Astrocyte (in vitro differentiated cells and primary cell): ENCODE measurements around the gene L3MBTL2. TPM values are rescaled to one million over a fixed set of nuclear protein-coding genes. Genes with fewer than 3 reads are reported as not detected.

Experiments used
- DNase-seq: peaks from one replicate; pipeline ENCODE4 v3.0.0-alpha.2; 2010; ENCODE audit warnings: low read depth
- FAIRE-seq: peaks from 2 replicates; lab custom pipeline; 2011; peaks lifted over from hg19 to GRCh38; lab: Jason Lieb, UNC
- H2AFZ ChIP-seq: 2 replicates; pipeline ENCODE4 v1.6.0; 2012; ENCODE audit warnings: low read depth, low read length, inconsistent platforms
- H3K27ac ChIP-seq: 2 replicates; pipeline ENCODE4 v1.5.1; 2011; ENCODE audit warnings: low read depth, low read length, inconsistent platforms
- H3K27me3 ChIP-seq: 2 replicates; pipeline ENCODE4 v1.6.0; 2011; ENCODE audit warnings: low read length, inconsistent platforms; ENCODE audit not compliant: insufficient read depth
- H3K36me3 ChIP-seq: 2 replicates; pipeline ENCODE4 v1.5.1; 2011; ENCODE audit warnings: low read length, inconsistent platforms; ENCODE audit not compliant: insufficient read depth
- H3K4me1 ChIP-seq: 2 replicates; pipeline ENCODE4 v1.5.1; 2011; ENCODE audit warnings: low read length, inconsistent platforms; ENCODE audit not compliant: insufficient read depth
- H3K4me2 ChIP-seq: 2 replicates; pipeline ENCODE4 v1.6.0; 2012; ENCODE audit warnings: low read length, inconsistent platforms
- H3K4me3 ChIP-seq: 2 replicates; pipeline ENCODE4 v1.5.1; 2011; ENCODE audit warnings: low read depth, mild to moderate bottlenecking, low read length, inconsistent platforms; ENCODE audit not compliant: insufficient read depth
- H3K79me2 ChIP-seq: 2 replicates; pipeline ENCODE4 v1.6.0; 2012; ENCODE audit warnings: mild to moderate bottlenecking, low read length, inconsistent platforms; ENCODE audit not compliant: insufficient read depth
- H3K9ac ChIP-seq: 2 replicates; pipeline ENCODE4 v1.6.0; 2012; ENCODE audit warnings: mild to moderate bottlenecking, low read length, inconsistent platforms
- H3K9me3 ChIP-seq: 2 replicates; pipeline ENCODE4 v1.5.1; 2012; ENCODE audit warnings: low read depth, mild to moderate bottlenecking, low read length, inconsistent platforms; ENCODE audit not compliant: insufficient read depth
- H4K20me1 ChIP-seq: 2 replicates; pipeline ENCODE4 v1.6.0; 2012; ENCODE audit warnings: low read length, inconsistent platforms; ENCODE audit not compliant: insufficient read depth
- H3K27ac Mint-ChIP-seq: one replicate; pipeline ENCODE4 v1.8.0; 2021; ENCODE audit warnings: mild to moderate bottlenecking, mixed read lengths; ENCODE audit not compliant: unreplicated experiment
- H3K27me3 Mint-ChIP-seq: one replicate; pipeline ENCODE4 v1.8.0; 2021; ENCODE audit warnings: low read depth, mixed read lengths; ENCODE audit not compliant: unreplicated experiment
- H3K36me3 Mint-ChIP-seq: one replicate; pipeline ENCODE4 v1.8.0; 2021; ENCODE audit warnings: low read depth, mixed read lengths; ENCODE audit not compliant: unreplicated experiment
- H3K4me1 Mint-ChIP-seq: one replicate; pipeline ENCODE4 v1.8.0; 2021; ENCODE audit warnings: low read depth, mixed read lengths; ENCODE audit not compliant: unreplicated experiment
- H3K4me3 Mint-ChIP-seq: one replicate; pipeline ENCODE4 v1.8.0; 2021; ENCODE audit warnings: mild to moderate bottlenecking, moderate library complexity, mixed read lengths; ENCODE audit not compliant: unreplicated experiment
- H3K9me3 Mint-ChIP-seq: one replicate; pipeline ENCODE4 v1.8.0; 2021; ENCODE audit warnings: mild to moderate bottlenecking, mixed read lengths; ENCODE audit not compliant: unreplicated experiment
- EZH2 ChIP-seq: IDR thresholded peaks from 2 replicates; pipeline ENCODE4 v1.6.1; 2012; ENCODE audit warnings: mild to moderate bottlenecking, low read length, inconsistent platforms; ENCODE audit not compliant: insufficient read depth
- total RNA-seq: library from RNA; stranded (reverse); gene quantifications from 2 replicates; pipeline ENCODE4 v1.2.1, GENCODE V29; 2021
- TF ChIP-seq, protein P1 (sequence below): IDR thresholded peaks from 2 replicates; pipeline ENCODE4 v1.5.1; 2011; ENCODE audit warnings: low read depth, mild to moderate bottlenecking, inconsistent platforms, low read length, moderate library complexity; ENCODE audit not compliant: insufficient read depth

L3MBTL2 gene
- total RNA-seq, 1 donor from 2014 or later: 20.6 TPM

- H3K27me3 Mint-ChIP-seq: peaks cover 23% of the 10 kb centered on the region
- no peak overlapping the region for H3K4me3 Mint-ChIP-seq
- Histone ChIP-seq H3K4me1 (peaks cover 15% of the 10 kb centered on the region), H3K9me3 (no peaks in the 10 kb centered on the region), H4K20me1 (no peaks in the 10 kb centered on the region), H3K4me3 (no peak overlapping the region), H2AFZ (no peak overlapping the region), H3K4me2 (no peak overlapping the region), H3K27me3 (no peaks in the 10 kb centered on the region), H3K9ac (no peak overlapping the region), H3K79me2 (no peaks in the 10 kb centered on the region), H3K27ac (no peak overlapping the region), H3K36me3 (no peaks in the 10 kb centered on the region)
- DNase-seq (no peak), FAIRE-seq (no peak)
- H3K9me3 Mint-ChIP-seq: no peaks in the 10 kb centered on the region
- no peaks in the 10 kb centered on the region for H3K36me3 Mint-ChIP-seq
- H3K4me1 Mint-ChIP-seq: peaks cover 4% of the 10 kb centered on the region
- peak overlapping the region; percentile 2 for H3K27ac Mint-ChIP-seq
- TF ChIP-seq, protein P1, sequence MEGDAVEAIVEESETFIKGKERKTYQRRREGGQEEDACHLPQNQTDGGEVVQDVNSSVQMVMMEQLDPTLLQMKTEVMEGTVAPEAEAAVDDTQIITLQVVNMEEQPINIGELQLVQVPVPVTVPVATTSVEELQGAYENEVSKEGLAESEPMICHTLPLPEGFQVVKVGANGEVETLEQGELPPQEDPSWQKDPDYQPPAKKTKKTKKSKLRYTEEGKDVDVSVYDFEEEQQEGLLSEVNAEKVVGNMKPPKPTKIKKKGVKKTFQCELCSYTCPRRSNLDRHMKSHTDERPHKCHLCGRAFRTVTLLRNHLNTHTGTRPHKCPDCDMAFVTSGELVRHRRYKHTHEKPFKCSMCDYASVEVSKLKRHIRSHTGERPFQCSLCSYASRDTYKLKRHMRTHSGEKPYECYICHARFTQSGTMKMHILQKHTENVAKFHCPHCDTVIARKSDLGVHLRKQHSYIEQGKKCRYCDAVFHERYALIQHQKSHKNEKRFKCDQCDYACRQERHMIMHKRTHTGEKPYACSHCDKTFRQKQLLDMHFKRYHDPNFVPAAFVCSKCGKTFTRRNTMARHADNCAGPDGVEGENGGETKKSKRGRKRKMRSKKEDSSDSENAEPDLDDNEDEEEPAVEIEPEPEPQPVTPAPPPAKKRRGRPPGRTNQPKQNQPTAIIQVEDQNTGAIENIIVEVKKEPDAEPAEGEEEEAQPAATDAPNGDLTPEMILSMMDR: no peak
- no peak for TF ChIP-seq EZH2
Measured at GRCh38 chr22:41193829-41194228, 11.3 kb upstream of the L3MBTL2 start.

DNA sequence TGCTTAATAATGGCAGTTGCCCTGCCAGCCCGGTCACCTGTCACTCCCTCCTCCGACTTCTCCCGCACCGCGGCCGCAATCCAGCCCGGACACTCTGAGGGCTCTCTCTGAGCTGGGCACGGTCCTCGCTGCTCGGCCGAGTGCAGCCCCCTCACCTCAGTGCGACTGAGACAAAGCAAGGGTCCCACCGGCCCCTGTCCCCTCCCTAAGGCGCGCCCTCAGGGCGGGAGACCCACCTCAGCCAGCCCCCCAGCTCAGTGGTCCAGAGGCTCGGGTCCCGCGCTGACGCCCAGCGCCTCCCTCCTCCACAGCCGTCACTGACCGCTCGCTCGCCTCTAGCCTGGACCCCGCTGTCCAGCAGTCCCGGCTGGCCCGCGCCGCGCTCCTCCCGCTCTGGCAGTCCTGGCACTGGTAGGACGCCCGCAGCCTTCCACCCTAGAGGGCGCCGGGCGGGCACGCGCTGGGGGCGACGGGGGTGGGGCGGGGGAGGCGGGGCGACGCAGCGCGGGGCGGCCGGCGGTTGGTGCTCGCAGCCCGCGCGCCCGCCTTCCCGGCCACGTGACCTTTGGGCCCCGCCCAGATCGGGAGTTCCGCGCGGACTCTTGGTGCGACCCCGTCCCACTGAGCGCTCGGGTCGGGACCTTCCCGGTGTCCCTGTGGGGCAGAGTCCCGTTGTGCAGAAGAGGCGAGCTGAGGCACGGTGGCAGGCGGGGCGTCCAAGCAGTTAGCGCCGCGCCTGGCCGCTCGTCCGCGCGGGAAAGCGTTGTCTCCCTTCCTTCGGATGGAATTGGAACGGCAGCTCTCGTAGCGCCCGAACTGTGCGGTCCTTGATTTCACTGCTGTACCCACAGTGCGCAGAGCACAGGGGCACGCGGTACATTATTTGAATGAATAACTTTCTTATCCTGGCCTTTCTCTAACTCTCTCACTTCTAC lies 7.8 kb upstream of the L3MBTL2 start:
- H3K27me3 ChIP-seq: no peaks in the 10 kb centered on the region
- H3K79me2 ChIP-seq: no peaks in the 10 kb centered on the region
- peak overlapping the region; percentile 62 for H3K9ac ChIP-seq
- peak overlapping the region; percentile 98 for H2AFZ ChIP-seq
- H4K20me1 ChIP-seq: no peaks in the 10 kb centered on the region
- H3K9me3 ChIP-seq: no peaks in the 10 kb centered on the region
- FAIRE-seq (no peak), DNase-seq (peak; percentile 18)
- H3K36me3 ChIP-seq: no peaks in the 10 kb centered on the region
- Mint-ChIP-seq H3K4me1 (peaks cover 4% of the 10 kb centered on the region), H3K27ac (peak overlapping the region; percentile 41), H3K27me3 (peaks cover 32% of the 10 kb centered on the region), H3K9me3 (no peaks in the 10 kb centered on the region), H3K4me3 (peak overlapping the region; percentile 91), H3K36me3 (no peaks in the 10 kb centered on the region)
- H3K4me1 ChIP-seq: peaks cover 15% of the 10 kb centered on the region
- TF ChIP-seq, protein P1: no peak
- TF ChIP-seq EZH2: no peak
- peak overlapping the region; percentile 84 for H3K4me3 ChIP-seq
- peak overlapping the region; percentile 87 for H3K4me2 ChIP-seq
- no peak overlapping the region for H3K27ac ChIP-seq
